Effector CD8-positive, alpha-beta T cell (primary cell): ENCODE data around the gene RND1.
"Not testable (repeated sequence)": the region's sequence is repeated elsewhere in the genome, so short reads cannot be mapped to it uniquely, and the experiment has no call there.

Source experiments
- DNase-seq: peaks from one replicate; lab custom pipeline; 2025; lab: John Stamatoyannopoulos, UW
- total RNA-seq, 4 experiments: gene quantifications; one replicate each; lab custom pipeline; 2026; lab: John Stamatoyannopoulos, UW

Gene RND1
- total RNA-seq, result 1.4 to 6.7 (median 4.2) reads per million in 4 experiments

DNA sequence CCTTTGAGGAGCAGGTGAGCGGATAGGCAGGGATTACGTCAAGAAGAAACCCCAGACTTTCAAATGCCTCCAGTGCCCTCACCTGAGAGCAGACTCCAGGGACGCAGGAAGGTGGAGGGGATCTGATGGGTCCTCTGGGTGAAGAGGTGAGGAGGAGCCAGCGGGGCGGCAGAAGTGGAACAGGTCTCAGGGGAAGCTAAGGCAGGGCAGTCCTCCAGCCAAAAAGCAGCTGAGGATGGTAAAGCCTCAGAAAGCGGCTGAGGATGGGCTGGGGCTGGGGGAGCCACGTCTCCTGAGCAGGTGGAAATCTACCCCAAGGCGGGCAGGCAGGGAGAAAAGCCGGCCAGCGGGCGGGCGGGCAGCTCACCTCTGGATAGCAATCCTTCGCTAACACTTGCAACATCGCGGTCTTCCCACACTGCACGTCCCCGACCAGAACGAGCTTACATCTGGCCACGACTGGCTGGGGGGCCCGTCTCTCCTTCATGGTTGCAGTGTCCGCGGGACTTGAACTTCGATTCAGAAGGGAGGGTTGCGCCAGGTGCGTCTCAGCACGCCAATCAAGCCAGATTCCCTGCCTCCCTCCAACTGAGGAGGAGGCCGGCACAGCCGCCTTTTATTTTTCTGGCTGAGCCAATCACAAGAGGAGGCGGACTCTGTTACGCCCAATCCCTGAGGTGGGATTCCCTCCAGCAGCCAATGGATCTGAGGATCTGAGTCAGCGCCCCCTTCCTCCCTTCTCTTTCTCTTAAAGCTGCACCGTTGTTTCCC is at the start of gene RND1:
TSS of gene RND1 (minus strand) at position 590 of the 771 bp plus-strand sequence. CDS start at position 487, 103 bp downstream.
- DNase-seq, result peak; percentile 81

GRCh38 chr12:48910196-48910595 is 44.5 kb upstream of the RND1 start:
- no peak for DNase-seq

GRCh38 chr12:48909698-48910097 is 44.0 kb upstream of the RND1 start:
- not testable (repeated sequence) for DNase-seq

DNA sequence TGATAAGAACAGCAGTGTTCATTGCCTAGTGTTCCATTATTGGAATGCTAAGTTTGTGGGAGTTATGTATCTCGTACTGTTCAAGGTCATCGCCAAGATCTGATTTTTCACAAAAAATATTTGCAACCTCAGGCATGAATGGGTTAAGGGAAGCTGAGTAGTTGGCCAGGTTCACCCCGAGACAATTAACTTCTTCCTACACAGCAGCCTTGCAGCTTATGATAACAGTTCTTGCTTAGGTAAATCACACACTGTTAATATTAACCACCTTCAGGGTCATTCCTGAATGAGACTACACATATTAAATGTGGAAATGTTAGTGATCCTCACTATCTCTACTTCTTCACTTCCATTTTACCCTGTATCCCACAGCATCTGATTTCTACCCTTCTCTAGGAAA is 41.6 kb upstream of the RND1 start:
- no peak for DNase-seq

DNA sequence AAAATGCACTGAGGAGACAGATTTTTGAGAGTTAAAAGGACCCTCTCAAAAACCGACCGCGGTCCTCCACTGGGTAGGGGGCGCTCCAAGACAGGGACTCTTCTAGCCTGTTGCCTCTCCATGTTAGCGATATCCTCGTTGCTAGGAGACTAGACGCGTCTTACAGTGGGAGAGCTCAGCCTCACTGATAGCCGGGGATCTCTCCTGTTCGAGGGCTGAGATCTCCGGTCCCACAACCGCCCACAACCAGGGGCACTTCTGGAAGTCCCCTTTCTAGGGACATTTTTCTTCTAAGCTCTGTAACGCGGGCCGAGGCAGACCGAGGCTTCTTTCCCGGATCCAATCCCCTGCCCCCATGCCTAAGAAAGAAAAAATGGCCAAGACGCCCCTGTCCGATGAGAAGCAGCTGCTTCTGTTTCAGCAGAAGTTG is 38.3 kb upstream of the RND1 start:
- peak; percentile 74 for DNase-seq

DNA sequence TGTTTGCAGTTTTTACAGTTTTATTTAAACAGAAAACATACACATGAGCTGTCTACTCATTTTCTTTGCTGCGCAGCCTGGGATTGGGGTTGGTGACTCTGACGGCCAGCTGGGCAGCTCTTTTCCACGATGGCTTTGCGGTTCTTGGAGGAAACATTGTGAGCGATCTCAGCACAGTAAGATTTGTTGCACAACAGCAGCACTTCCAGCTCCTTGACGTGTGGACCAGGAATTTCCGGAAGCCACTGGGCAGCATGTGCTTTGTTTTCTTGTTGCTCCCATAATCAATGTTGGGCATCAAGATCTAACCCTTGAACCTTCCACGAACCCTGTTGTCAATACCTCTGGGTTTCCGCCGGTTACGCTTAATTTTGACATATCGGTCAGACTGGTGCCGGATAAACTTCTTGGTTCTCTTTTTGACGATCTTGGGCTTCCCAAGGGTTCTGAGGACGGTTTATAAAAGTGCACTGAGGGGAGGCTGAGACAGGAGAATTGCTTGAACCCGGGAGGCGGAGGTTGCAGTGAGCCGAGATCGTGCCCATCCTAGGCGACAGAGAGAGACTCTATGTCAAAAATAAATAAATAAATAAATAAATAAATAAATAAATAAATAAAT is 37.8 kb upstream of the RND1 start:
- no peak for DNase-seq

- no peak for DNase-seq
These were observed 35.6 kb upstream of the RND1 start for GRCh38 chr12:48901278-48901677.

DNA sequence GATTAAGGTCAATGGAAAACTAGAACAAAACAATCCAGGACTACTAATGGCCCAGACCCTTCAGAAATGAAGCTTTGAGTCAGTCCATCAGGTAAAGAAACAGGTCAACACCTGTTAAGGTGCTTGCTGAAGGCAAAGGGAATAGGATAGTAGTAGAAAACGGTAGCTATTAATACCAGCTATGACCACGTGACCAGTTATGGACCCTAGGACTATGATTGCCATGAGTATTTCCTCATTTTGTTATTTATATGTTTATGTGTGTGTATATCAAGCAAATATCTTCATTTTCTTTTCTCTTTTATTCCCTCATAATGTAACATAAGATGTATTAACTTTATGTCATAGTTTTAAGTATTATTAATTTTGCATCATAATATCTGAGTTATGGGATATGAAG is 34.0 kb upstream of the RND1 start:
- no peak for DNase-seq

- DNase-seq, result no peak
These were observed 28.6 kb upstream of the RND1 start for GRCh38 chr12:48894271-48894670.

- peak; percentile 56 for DNase-seq
These were observed 25.2 kb upstream of the RND1 start for GRCh38 chr12:48890657-48891418.

DNA sequence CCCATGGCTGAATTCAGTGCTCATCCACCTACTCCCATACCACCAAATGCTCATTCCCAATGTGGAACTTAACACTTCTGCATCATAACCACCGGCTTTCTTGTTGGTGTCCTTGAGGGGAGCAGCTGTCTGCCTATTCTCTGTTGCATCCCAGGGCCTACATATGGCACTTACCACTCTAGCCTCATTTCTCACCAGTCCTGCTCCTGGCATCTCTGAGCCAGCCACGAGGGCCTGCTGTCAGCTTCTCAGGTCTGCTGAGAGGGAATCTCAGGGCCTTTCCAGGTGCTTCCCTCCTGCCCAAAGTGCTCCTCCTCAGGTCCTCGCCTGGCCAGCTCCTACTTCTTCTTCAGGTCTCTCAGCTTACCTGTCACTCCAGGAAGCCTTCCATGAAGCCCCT is 24.0 kb upstream of the RND1 start:
- no peak for DNase-seq

DNA sequence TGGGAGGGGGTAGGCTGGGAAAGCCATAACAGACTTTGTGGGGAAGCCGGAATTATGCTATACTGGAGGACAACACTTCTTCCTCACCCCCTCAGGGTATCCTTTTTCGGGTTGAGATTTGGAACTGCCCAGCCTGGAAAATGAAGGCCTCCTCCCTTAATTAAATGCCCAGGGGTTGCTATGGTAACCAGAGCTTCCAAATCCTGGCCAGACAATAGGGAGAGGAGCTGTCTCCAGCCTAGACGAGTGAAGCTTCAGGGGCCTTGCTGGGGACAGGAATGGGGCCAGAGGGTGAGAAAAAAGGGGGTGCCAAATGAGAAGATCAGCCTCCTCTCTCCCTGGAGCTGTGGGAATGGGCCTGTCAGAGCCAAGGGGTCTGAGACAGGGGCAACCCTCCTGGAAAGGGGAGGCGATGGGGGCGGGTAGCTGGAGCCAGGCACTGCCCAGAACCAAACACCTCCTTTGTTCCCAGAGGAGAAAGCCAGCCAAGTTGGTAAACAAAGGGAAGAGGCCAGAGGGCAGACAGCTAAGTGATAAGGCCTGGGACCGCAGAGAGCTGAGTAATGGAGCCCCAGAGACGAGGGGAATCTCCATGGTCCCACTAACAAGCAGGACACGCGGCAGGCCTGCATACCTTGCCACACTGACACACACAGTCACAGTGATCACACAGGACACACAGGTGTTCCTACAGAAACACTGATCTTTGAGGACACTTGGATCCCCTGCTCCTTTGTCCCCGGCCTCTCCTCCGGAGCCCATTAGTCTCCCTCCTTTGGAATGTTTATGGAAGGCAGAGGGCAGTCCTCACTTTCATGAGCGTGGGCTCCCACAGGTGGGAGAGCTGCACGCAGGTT is 17.9 kb upstream of the RND1 start:
- DNase-seq, result no peak

- DNase-seq, result no peak
These were observed 17.3 kb upstream of the RND1 start for GRCh38 chr12:48882972-48883304.

- no peak for DNase-seq
These were observed 16.6 kb upstream of the RND1 start for GRCh38 chr12:48882315-48882687.

GRCh38 chr12:48881686-48882314 is 16.1 kb upstream of the RND1 start:
- DNase-seq, result no peak

DNA sequence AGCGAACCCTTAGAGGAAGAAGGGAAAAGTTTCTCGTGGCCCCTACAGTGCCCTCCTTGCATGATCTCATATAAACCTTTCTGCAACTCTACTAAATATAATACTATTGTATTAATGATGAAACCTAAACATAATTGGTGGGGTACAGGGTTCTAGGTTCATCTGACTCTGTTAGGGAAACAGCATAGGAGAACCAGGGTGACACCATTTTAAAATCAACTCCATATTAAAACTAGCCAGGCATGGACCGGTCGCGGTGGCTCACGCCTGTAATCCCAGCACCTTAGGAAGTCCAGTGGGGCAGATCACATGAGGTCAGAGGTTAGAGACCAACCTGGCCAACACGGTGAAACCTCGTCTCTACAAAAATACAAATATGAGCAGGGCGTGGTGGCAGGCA is 15.0 kb upstream of the RND1 start:
- DNase-seq, result no peak

DNA sequence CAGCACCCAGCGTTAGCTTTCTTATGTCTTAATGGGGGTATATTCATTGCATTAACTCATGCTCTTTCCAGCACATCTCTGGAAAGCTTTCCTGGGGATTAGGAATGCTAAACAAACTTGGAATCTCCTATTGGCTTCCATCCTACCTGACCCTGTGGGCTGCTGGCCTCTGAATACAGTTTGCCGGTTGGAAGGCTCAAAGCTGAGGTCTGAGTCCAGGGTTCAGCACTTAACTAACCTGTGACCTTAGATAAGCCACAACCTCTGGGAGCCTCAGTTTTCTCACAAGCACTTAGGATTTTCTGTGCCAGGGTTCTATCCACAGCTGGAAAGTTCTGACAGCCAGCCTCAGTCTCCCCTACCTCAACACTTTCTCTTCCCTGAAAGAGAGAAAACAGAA is 12.9 kb upstream of the RND1 start:
- no peak for DNase-seq

DNA sequence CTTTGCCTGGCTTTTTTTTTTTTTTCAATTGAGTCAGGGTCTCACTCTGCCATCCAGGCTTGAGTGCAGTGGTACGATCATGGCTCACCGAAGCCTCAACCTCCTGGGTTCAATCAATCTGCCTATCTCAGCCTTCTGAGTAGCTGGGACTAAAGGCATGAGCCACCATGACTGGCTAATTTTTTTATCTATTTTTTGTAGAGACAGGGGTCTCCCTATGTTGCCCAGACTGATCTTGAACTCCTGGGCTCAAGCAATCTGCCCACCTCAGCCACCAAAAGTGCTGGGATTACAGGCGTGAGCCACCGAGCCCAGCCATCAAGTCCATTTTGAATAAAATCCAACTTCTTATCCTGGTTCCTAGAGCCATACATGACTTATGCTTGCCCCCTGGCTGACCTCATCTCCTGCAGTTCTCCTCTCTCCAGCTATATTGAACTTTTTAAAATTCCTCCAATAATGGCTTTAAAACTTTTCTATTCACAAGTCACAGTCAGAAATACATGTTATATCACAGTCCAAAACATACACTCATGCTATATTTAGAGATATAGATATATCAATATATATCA is 10.4 kb upstream of the RND1 start:
- no peak for DNase-seq

GRCh38 chr12:48873534-48873933 is 7.9 kb upstream of the RND1 start:
- DNase-seq, result not testable (repeated sequence)

GRCh38 chr12:48873096-48873495 is 7.4 kb upstream of the RND1 start:
- no peak for DNase-seq

DNA sequence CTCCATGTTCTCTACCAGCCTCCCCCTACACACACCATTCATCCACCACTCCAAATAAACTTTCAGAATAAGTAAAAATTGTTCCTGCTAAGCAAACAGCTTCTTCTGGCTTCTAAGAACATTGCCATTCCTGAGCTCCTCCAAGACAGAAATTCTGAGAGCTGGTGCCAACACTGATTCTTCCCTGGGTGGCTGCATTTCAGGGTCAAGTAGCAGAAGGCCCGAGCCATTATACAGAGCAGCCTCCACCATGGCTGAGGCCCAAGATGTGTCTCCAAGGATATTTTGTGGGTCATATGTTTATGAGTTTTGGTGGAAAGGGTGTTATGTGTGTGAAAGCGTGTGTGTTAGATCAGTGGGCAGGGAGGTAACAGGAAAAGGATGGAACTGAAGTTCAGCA is 3.5 kb upstream of the RND1 start:
- DNase-seq, result no peak
